HG02885 (cell line): ENCODE results near the gene TRPM2.

Experiments
- ATAC-seq: cut with Tn5 transposase; IDR thresholded peaks from one replicate; pipeline ENCODE4 v1.9.1; 2021; ENCODE audit warnings: mild to moderate bottlenecking; ENCODE audit not compliant: unreplicated experiment, poor library complexity

TRPM2 gene

DNA sequence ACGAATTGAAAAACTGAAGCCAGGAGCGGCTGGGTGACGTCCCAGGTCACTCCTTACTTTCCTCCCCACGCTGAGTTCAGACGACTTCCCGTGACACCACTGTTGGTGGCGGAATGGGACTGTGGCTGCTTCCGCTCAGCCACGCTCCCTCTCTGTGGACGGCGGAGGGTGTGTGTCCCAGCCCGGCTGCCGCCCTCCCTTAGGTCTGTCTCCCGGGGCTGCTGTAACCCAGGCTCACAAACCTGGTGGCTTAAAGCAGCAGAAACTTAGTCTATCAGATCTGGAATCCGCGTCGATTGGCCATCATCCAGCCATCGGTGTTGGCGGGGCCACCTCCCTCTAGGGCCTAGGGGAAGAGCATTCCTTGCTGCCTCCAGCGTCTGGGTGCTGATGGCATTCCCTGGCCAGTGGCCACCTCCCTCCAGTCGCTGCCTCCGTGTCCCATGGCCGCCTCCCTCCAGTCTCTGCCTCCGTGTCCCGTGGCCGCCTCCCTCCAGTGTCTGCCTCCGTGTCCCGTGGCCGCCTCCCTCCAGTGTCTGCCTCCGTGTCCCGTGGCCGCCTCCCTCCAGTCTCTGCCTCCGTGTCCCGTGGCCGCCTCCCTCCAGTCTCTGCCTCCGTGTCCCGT is 17.5 kb downstream of the TRPM2 start:
- ATAC-seq = no peak

DNA sequence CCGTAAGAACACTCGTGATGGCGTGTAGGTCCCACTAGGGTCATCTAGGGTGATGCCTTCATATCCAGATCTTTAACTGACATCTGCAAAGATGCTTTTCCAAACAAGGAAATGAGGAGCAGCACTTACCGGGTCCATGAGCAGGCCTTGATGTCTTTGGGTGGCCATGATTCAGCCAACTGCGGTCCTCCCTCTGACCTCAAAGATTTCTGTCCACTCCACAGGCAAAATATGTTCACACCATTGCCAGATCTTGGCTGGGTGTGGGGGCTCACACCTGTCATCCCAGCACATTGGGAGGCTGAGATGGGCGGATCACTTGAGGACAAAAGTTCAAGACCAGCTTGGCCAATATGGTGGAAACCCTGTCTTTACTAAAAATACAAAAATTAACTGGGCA is 18.2 kb downstream of the TRPM2 start:
- ATAC-seq = no peak

- ATAC-seq = no peak
Observed at GRCh38 chr21:44372616-44373015, 19.2 kb downstream of the TRPM2 start.

GRCh38 chr21:44374601-44375280 is 21.3 kb downstream of the TRPM2 start:
- no peak for ATAC-seq

DNA sequence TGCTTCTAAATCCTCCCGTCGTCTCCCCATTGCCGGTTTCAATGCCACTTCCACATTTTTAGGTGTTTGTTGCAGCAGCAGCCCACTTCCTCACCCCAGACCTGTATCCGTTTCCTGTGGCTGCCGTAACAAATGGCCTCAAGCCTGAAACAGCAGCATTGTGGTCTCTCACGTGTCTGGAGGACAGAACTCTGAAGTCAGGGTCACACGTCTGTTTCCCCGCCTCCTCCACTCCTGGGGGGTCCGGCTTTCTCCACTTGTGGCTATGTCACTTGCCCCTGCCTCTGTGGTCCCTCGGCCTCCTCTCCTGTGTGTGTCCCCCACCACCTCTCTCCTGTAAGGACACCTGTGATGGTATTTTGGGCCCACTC is 21.8 kb downstream of the TRPM2 start:
- no peak for ATAC-seq

DNA sequence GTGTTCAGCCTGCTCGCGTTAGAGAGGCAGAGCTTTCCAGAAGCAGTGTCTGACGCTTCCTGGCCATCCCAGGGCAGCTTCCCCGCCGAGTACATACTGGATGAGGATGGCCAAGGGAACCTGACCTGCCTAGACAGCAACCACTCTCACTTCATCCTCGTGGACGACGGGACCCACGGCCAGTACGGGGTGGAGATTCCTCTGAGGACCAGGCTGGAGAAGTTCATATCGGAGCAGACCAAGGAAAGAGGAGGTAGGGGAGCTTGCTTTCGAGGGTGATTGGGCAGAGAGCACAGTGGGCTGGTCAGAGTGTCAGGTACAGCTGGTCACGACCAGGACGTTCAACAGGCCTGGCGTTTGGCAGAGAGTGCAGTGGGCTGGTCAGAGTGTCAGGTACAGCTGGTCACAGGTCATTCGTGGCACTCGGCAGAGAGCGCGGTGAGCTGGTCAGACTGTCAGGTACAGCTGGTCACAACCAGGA is 22.4 kb downstream of the TRPM2 start:
- ATAC-seq = no peak

- ATAC-seq = no peak
Observed at GRCh38 chr21:44376606-44377005, 23.2 kb downstream of the TRPM2 start.

- no peak for ATAC-seq
Observed at GRCh38 chr21:44377201-44377921, 23.9 kb downstream of the TRPM2 start.

DNA sequence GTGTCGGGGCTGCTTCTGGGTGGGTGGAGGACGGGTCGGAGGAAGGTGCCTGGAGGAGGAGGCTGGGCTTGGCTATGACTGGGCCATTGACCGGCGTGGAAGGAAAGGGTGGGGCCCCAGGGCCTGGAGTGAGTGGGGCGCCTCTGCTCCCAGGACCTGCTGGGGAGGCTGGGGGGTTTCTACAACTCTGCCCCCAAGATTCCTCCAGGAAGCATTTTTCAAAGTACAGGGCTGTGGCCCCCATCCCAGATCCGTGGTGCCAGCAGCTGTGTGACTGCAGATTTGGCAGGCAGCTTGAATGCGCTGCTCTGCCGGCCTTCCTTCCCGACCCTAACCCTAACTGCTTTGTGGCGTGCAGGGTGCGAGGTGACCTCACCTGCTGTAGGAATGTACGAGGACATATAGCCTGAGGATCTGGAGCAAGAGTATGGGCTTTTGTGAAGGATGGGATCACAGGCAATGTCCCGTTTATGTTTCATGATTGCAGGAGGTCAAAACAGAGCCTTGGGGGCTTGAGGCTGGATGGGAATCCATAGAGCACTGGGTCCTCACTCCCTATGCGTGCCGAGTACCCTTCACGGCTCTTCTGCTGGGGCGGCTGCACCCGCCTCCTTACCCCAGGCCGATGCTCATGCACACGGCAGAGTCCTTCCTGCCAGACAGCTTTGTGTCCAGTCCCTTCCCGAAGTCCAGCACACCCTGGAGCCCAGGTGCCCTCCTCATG is 24.7 kb downstream of the TRPM2 start:
- no peak for ATAC-seq

DNA sequence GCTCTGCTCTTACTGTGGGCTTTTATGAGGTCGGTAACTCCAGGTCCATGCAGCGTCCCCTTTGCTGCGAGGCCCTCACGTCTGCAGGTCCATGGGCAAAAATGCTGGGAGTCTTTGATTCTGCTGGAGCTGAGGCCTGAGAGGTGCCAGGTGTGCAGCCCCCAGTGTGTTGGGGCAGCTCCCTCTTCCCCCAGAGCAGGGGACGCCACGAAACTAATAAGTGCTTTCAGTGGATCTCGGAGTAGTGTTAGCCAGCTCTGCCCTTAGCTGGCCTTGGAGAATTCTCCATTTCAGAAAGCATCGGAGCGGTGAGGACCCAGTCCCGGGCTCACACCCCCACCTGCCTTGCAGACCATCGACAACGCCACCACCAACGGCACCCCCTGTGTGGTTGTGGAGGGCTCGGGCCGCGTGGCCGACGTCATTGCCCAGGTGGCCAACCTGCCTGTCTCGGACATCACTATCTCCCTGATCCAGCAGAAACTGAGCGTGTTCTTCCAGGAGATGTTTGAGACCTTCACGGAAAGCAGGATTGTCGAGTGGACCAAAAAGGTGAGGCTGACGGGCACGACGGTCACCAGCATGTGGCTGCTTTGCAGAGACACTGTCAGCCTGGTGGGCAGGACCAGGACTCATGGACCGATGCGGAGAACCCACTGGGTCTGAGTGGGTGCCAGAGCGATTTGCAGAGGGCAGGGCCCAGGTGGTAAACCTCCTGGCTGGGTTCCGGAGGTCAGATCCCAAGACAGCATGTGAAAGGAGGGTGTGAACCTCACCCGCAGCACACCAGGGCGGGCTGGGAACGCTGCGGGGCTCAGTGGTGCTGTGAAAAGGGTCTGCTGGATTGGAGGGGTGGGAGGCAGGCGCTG is 25.5 kb downstream of the TRPM2 start:
- no peak for ATAC-seq

- no peak for ATAC-seq
Observed at GRCh38 chr21:44379515-44379848, 26.1 kb downstream of the TRPM2 start.

GRCh38 chr21:44379991-44380865 is 26.8 kb downstream of the TRPM2 start:
- no peak for ATAC-seq

DNA sequence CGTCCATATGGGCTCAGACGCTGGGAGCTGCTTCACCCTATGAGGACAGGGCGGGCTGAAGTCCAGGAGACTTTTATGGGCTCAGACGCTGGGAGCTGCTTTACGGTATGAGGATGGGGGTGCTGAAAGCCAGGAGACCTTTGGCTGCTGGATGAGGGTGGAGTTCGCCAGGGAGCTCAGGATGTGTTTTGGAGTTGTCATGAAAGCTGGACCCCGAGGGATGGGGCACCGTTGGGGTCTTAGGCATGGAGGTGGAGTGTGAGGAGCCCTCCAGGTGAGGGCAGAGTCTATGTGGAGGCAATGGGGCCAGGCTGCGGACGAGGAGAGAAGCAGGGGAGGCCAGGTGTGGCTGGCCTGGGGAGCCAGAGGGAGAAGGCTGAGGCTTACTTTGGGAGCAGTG is 27.5 kb downstream of the TRPM2 start:
- no peak for ATAC-seq

GRCh38 chr21:44381874-44382273 is 28.5 kb downstream of the TRPM2 start:
- no peak for ATAC-seq

DNA sequence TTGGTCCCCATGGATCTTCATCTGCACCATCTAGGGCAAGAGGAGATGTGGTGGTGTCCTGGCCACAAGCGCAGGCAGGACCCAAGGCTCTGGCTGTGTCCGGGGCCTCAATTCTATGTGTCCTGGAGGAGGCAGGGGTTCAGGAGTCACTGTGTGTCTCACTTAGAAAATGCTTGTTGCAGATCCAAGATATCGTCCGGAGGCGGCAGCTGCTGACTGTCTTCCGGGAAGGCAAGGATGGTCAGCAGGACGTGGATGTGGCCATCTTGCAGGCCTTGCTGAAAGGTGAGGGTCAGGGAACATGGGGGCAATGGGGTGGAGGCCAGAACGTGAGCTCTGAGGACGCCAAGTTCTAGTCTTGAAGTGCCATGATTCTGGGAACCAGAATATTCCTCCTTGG is 29.1 kb downstream of the TRPM2 start:
- ATAC-seq = no peak

DNA sequence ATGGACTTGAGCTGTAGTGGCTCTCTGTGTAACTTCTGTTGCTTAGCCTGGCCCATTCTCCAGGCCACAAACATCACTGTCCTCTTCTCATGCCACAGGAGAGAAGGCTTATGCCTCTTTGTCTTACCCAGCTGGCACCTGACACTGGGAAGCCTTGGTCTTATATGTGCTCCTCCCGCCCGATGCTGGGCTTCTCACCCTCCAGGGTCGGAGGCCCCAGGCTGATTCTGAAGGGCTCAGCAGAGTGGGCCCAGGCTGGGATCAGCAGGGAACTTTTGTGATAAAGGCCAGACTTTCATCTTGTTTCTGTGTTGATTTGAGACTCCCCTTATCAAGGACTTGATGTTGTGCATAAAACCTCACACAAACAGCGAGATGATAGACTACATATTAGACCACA is 29.8 kb downstream of the TRPM2 start:
- no peak for ATAC-seq

DNA sequence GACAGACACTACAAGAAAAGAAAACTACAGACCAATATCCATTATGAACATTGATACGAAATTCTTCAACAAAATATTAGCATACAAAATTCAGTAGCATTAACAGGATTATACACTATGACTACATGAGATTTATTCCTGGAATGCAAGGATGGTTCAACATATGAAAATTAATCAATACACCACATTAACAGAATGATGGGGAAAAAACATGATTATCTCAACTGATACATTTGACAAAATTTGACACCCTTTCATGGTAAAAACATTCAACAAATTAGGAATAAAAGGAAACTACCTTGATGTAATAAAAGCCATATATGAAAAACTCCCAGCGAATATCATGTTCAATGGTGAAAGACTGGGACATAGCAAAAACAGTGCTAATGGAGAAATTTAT is 31.5 kb downstream of the TRPM2 start:
- ATAC-seq = no peak

- no peak for ATAC-seq
Observed at GRCh38 chr21:44389335-44389734, 35.9 kb downstream of the TRPM2 start.

DNA sequence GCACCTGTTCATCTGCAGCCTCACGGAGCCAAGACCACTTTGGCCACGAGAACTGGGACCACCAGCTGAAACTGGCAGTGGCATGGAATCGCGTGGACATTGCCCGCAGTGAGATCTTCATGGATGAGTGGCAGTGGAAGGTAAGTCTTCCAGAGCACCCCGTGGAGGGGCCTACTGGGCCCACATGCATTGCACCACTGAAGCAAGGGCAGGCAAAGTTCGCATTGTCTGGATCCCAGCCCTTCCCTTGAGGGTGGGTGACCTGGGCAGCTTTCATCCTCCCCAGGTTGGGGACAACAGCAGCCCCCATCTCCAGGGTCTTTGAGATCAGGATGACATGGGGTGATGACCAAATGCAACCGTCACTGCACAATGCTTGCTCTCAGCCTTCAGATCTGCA is 37.5 kb downstream of the TRPM2 start:
- ATAC-seq = no peak
